HEK293 (cell line): ENCODE measurements around the gene RIPK4.

Source experiments
- CTCF ChIA-PET: fragments of 350-600 bp; formaldehyde crosslinking; extraction: SDS; loops from one replicate; lab custom pipeline; 2021; ENCODE audit warnings: antibody characterized with exemption; lab: Yijun Ruan, JAX
- POLR2A ChIA-PET: fragments of 300-600 bp; formaldehyde crosslinking; extraction: SDS; loops from one replicate; lab custom pipeline; 2020; ENCODE audit warnings: antibody characterized with exemption, inconsistent platforms; lab: Yijun Ruan, JAX
- H3K27ac ChIP-seq: fragments of 200-500 bp; sonication (Bioruptor generic); 2 replicates; pipeline ENCODE4 v1.5.1; 2014; ENCODE audit warnings: low read depth, low read length, control low read depth, inconsistent platforms; ENCODE audit errors: extremely low read depth
- H3K36me3 ChIP-seq, 2 experiments: fragments of 200-500 bp in 1 of 2; sonication (Bioruptor generic) in 1 of 2; 1 replicate in 1 of 2; 2 replicates in 1 of 2; pipeline ENCODE4 v1.5.1; 2014 to 2017; ENCODE audit warnings: inconsistent platforms in 2 of 2, low read length in 2 of 2; ENCODE audit not compliant: control insufficient read depth in 2 of 2, insufficient read depth in 1 of 2
- H3K4me1 ChIP-seq: fragments of 200-500 bp; sonication (Bioruptor generic); 2 replicates; pipeline ENCODE4 v1.5.1; 2014; ENCODE audit warnings: mild to moderate bottlenecking, low read length, inconsistent platforms; ENCODE audit not compliant: control insufficient read depth, insufficient read depth
- H3K4me3 ChIP-seq: 2 replicates; pipeline ENCODE4 v1.5.1; 2011; ENCODE audit warnings: low read depth, mild to moderate bottlenecking, control low read depth, low read length, moderate library complexity
- H3K9me3 ChIP-seq: fragments of 200-500 bp; sonication (Bioruptor generic); 2 replicates; pipeline ENCODE4 v1.5.1; 2014; ENCODE audit warnings: low read depth, low read length, inconsistent platforms; ENCODE audit not compliant: control insufficient read depth, insufficient read depth
- GLI4 ChIP-seq: fragments of 450-650 bp; formaldehyde crosslinking; IDR thresholded peaks from 2 replicates; pipeline ENCODE4 v1.5.1; 2016; ENCODE audit warnings: missing biosample characterization, missing genetic modification characterization
- GLIS1 ChIP-seq: fragments of 450-650 bp; formaldehyde crosslinking; IDR thresholded peaks from 2 replicates; pipeline ENCODE4 v1.5.1; 2016; ENCODE audit warnings: missing biosample characterization, missing genetic modification characterization
- GLIS2 ChIP-seq: fragments of 450-650 bp; formaldehyde crosslinking; IDR thresholded peaks from 2 replicates; pipeline ENCODE4 v1.5.1; 2016; ENCODE audit warnings: missing biosample characterization, missing genetic modification characterization
- KLF10 ChIP-seq: fragments of 450-650 bp; IDR thresholded peaks from 2 replicates; pipeline ENCODE4 v1.5.1; 2018; ENCODE audit warnings: missing biosample characterization, mild to moderate bottlenecking, missing genetic modification characterization
- ZBTB20 ChIP-seq: fragments of 450-650 bp; formaldehyde crosslinking; IDR thresholded peaks from 2 replicates; pipeline ENCODE4 v1.5.1; 2016; ENCODE audit warnings: missing biosample characterization, missing genetic modification characterization
- ZBTB21 ChIP-seq: fragments of 450-650 bp; formaldehyde crosslinking; IDR thresholded peaks from 2 replicates; pipeline ENCODE4 v1.5.1; 2017; ENCODE audit warnings: missing biosample characterization, missing genetic modification characterization
- ZFHX2 ChIP-seq: fragments of 450-650 bp; formaldehyde crosslinking; conservative IDR thresholded peaks from 2 replicates; pipeline ENCODE4 v1.5.1; 2016; ENCODE audit warnings: missing biosample characterization, missing genetic modification characterization
- ZFP37 ChIP-seq: fragments of 450-650 bp; formaldehyde crosslinking; IDR thresholded peaks from 2 replicates; pipeline ENCODE4 v1.5.1; 2016; ENCODE audit warnings: missing biosample characterization, missing genetic modification characterization
- ZIC2 ChIP-seq: fragments of 450-650 bp; formaldehyde crosslinking; IDR thresholded peaks from 2 replicates; pipeline ENCODE4 v1.5.1; 2016; ENCODE audit warnings: missing biosample characterization, missing genetic modification characterization
- ZNF214 ChIP-seq: fragments of 450-650 bp; formaldehyde crosslinking; IDR thresholded peaks from 2 replicates; pipeline ENCODE4 v1.5.1; 2017; ENCODE audit warnings: missing biosample characterization, mild to moderate bottlenecking, missing genetic modification characterization, borderline replicate concordance
- ZNF223 ChIP-seq: fragments of 450-650 bp; formaldehyde crosslinking; IDR thresholded peaks from 2 replicates; pipeline ENCODE4 v1.5.1; 2016; ENCODE audit warnings: missing biosample characterization, missing genetic modification characterization
- ZNF311 ChIP-seq: fragments of 450-650 bp; formaldehyde crosslinking; IDR thresholded peaks from 2 replicates; pipeline ENCODE4 v1.5.1; 2017; ENCODE audit warnings: missing biosample characterization, missing genetic modification characterization, borderline replicate concordance
- ZNF335 ChIP-seq: fragments of 450-650 bp; formaldehyde crosslinking; conservative IDR thresholded peaks from 2 replicates; pipeline ENCODE4 v1.5.1; 2016; ENCODE audit warnings: missing biosample characterization, missing genetic modification characterization
- ZNF354C ChIP-seq: fragments of 450-650 bp; formaldehyde crosslinking; IDR thresholded peaks from 2 replicates; pipeline ENCODE4 v1.5.1; 2016; ENCODE audit warnings: missing biosample characterization, missing genetic modification characterization, low read depth, borderline replicate concordance
- ZNF394 ChIP-seq: fragments of 450-650 bp; formaldehyde crosslinking; IDR thresholded peaks from 2 replicates; pipeline ENCODE4 v1.5.1; 2016; ENCODE audit warnings: missing biosample characterization, missing genetic modification characterization, mild to moderate bottlenecking, moderate library complexity, borderline replicate concordance
- ZNF473 ChIP-seq: fragments of 450-650 bp; formaldehyde crosslinking; IDR thresholded peaks from 2 replicates; pipeline ENCODE4 v1.5.1; 2017; ENCODE audit warnings: missing biosample characterization, missing genetic modification characterization
- ZNF561 ChIP-seq: fragments of 450-650 bp; IDR thresholded peaks from 2 replicates; pipeline ENCODE4 v1.5.1; 2018; ENCODE audit warnings: missing biosample characterization, missing genetic modification characterization, borderline replicate concordance
- ZNF600 ChIP-seq: fragments of 450-650 bp; formaldehyde crosslinking; IDR thresholded peaks from 2 replicates; pipeline ENCODE4 v1.5.1; 2016; ENCODE audit warnings: missing biosample characterization, missing genetic modification characterization
- ZNF701 ChIP-seq: fragments of 450-650 bp; formaldehyde crosslinking; IDR thresholded peaks from 2 replicates; pipeline ENCODE4 v1.5.1; 2016; ENCODE audit warnings: missing biosample characterization, missing genetic modification characterization
- ZNF747 ChIP-seq: fragments of 450-650 bp; formaldehyde crosslinking; IDR thresholded peaks from 2 replicates; pipeline ENCODE4 v1.5.1; 2016; ENCODE audit warnings: missing biosample characterization, missing genetic modification characterization
- ZNF768 ChIP-seq: fragments of 450-650 bp; formaldehyde crosslinking; IDR thresholded peaks from 2 replicates; pipeline ENCODE4 v1.5.1; 2018; ENCODE audit warnings: missing biosample characterization, mild to moderate bottlenecking, missing genetic modification characterization
- TF ChIP-seq, protein P1 (sequence below): fragments of 450-650 bp; formaldehyde crosslinking; IDR thresholded peaks from 2 replicates; pipeline ENCODE4 v1.5.1; 2016; ENCODE audit warnings: missing biosample characterization, missing genetic modification characterization
- TF ChIP-seq, protein P2 (sequence below): fragments of 450-650 bp; formaldehyde crosslinking; IDR thresholded peaks from 2 replicates; pipeline ENCODE4 v1.5.1; 2017; ENCODE audit warnings: missing biosample characterization, missing genetic modification characterization
- TF ChIP-seq, protein P3 (sequence below): fragments of 450-650 bp; formaldehyde crosslinking; IDR thresholded peaks from 2 replicates; pipeline ENCODE4 v1.5.1; 2016; ENCODE audit warnings: missing biosample characterization, missing genetic modification characterization
- TF ChIP-seq, protein P4 (sequence below): fragments of 450-650 bp; formaldehyde crosslinking; IDR thresholded peaks from 2 replicates; pipeline ENCODE4; 2016; ENCODE audit warnings: missing biosample characterization, missing genetic modification characterization
- TF ChIP-seq, protein P5 (sequence below): IDR thresholded peaks from 2 replicates; pipeline ENCODE4 v1.6.1; 2011; ENCODE audit warnings: mild to moderate bottlenecking, low read depth, low read length, borderline replicate concordance
- TF ChIP-seq, protein P6 (sequence below): fragments of 450-650 bp; formaldehyde crosslinking; IDR thresholded peaks from 2 replicates; pipeline ENCODE4 v1.5.0; 2017; ENCODE audit warnings: missing biosample characterization, missing genetic modification characterization, borderline replicate concordance

RIPK4 gene

DNA sequence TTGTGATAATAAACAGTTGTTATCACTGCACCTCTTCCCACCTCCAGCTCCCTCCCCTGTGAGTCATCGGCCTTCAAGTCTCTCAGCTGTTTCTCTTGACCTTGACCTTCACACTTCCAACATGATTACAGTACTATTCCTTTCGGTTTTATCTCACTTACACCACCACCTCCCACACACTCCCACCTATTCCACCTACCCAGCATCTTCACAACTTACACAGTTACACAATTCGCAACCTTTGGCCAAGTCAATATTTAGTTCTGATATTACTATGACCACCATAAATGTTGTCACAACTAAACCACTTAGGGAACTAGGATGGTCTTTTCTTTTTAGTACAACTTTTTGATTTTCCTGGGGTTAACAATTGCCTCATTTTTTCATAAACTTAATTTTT is 60.2 kb downstream of the RIPK4 start (continued):
- TF ChIP-seq, protein P1, sequence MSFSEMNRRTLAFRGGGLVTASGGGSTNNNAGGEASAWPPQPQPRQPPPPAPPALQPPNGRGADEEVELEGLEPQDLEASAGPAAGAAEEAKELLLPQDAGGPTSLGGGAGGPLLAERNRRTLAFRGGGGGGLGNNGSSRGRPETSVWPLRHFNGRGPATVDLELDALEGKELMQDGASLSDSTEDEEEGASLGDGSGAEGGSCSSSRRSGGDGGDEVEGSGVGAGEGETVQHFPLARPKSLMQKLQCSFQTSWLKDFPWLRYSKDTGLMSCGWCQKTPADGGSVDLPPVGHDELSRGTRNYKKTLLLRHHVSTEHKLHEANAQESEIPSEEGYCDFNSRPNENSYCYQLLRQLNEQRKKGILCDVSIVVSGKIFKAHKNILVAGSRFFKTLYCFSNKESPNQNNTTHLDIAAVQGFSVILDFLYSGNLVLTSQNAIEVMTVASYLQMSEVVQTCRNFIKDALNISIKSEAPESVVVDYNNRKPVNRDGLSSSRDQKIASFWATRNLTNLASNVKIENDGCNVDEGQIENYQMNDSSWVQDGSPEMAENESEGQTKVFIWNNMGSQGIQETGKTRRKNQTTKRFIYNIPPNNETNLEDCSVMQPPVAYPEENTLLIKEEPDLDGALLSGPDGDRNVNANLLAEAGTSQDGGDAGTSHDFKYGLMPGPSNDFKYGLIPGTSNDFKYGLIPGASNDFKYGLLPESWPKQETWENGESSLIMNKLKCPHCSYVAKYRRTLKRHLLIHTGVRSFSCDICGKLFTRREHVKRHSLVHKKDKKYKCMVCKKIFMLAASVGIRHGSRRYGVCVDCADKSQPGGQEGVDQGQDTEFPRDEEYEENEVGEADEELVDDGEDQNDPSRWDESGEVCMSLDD (tag by site-specific recombination): peak; percentile 27; the same call in 1 of the 2 replicates
- TF ChIP-seq, protein P2, sequence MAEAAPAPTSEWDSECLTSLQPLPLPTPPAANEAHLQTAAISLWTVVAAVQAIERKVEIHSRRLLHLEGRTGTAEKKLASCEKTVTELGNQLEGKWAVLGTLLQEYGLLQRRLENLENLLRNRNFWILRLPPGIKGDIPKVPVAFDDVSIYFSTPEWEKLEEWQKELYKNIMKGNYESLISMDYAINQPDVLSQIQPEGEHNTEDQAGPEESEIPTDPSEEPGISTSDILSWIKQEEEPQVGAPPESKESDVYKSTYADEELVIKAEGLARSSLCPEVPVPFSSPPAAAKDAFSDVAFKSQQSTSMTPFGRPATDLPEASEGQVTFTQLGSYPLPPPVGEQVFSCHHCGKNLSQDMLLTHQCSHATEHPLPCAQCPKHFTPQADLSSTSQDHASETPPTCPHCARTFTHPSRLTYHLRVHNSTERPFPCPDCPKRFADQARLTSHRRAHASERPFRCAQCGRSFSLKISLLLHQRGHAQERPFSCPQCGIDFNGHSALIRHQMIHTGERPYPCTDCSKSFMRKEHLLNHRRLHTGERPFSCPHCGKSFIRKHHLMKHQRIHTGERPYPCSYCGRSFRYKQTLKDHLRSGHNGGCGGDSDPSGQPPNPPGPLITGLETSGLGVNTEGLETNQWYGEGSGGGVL: peak; percentile 93
- TF ChIP-seq ZNF394 (tag by site-specific recombination) (peak; percentile 62), ZNF600 (peak; percentile 62), ZNF701 (tag by site-specific recombination) (no peak), ZNF311 (0 out of 2 replicates have a peak, but pooled peaks have one; percentile 63), ZFHX2 (peak; percentile 100), KLF10 (tag by site-specific recombination) (no peak), ZIC2 (tag by site-specific recombination) (peak; percentile 37; the same call in 1 of the 2 replicates), ZFP37 (tag by site-specific recombination) (no peak), ZBTB20 (tag by site-specific recombination) (no peak)
- TF ChIP-seq, protein P3, sequence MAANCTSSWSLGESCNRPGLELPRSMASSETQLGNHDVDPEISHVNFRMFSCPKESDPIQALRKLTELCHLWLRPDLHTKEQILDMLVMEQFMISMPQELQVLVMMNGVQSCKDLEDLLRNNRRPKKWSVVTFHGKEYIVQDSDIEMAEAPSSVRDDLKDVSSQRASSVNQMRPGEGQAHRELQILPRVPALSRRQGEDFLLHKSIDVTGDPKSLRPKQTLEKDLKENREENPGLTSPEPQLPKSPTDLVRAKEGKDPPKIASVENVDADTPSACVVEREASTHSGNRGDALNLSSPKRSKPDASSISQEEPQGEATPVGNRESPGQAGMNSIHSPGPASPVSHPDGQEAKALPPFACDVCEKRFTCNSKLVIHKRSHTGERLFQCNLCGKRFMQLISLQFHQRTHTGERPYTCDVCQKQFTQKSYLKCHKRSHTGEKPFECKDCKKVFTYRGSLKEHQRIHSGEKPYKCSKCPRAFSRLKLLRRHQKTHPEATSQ (tag by site-specific recombination): 0 out of 2 replicates have a peak, but pooled peaks have one; percentile 43
- TF ChIP-seq, protein P4, sequence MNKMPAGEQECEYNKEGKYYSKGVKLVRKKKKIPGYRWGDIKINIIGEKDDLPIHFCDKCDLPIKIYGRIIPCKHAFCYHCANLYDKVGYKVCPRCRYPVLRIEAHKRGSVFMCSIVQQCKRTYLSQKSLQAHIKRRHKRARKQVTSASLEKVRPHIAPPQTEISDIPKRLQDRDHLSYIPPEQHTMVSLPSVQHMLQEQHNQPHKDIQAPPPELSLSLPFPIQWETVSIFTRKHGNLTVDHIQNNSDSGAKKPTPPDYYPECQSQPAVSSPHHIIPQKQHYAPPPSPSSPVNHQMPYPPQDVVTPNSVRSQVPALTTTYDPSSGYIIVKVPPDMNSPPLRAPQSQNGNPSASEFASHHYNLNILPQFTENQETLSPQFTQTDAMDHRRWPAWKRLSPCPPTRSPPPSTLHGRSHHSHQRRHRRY: no peak

DNA sequence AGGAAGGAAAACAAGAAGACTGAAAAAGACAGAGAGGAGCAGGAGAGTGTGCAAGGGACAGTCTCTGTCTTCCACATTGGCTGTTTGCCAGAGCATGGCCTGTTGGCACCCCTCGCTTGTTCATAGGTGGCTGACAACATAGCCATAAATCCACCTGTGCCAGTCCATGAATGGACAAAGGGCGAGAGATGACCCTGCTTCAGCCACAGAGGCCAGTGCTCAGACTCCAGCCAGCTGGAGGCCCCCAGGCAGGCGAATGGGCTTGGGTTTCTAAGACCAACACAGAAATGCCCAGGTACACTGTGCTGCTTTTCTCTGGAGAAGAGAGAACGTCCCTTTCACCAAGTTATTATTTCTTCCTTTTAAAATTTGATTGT is 60.6 kb downstream of the RIPK4 start:
- Histone ChIP-seq H3K4me1 (peaks cover 5% of the 10 kb centered on the region; the same call in 1 of the 2 replicates), H3K27ac (no peak overlapping the region; the same call in 1 of the 2 replicates), H3K4me3 (no peak overlapping the region), H3K36me3 (no peaks in the 10 kb centered on the region), H3K9me3 (no peaks in the 10 kb centered on the region)
- CTCF ChIA-PET: no interaction called here
- POLR2A ChIA-PET: no interaction called here
- no peak for TF ChIP-seq ZIC2 (tag by site-specific recombination)
- TF ChIP-seq, protein P5, sequence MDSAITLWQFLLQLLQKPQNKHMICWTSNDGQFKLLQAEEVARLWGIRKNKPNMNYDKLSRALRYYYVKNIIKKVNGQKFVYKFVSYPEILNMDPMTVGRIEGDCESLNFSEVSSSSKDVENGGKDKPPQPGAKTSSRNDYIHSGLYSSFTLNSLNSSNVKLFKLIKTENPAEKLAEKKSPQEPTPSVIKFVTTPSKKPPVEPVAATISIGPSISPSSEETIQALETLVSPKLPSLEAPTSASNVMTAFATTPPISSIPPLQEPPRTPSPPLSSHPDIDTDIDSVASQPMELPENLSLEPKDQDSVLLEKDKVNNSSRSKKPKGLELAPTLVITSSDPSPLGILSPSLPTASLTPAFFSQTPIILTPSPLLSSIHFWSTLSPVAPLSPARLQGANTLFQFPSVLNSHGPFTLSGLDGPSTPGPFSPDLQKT: no peak
- no peak for TF ChIP-seq GLI4 (tag by site-specific recombination)
- TF ChIP-seq ZNF561: no peak
- no peak for TF ChIP-seq ZBTB21 (tag by site-specific recombination)
- TF ChIP-seq ZNF335 (tag by site-specific recombination): no peak
- TF ChIP-seq ZNF354C: no peak
- no peak for TF ChIP-seq ZNF223
- no peak for TF ChIP-seq ZNF311
- TF ChIP-seq, protein P6, sequence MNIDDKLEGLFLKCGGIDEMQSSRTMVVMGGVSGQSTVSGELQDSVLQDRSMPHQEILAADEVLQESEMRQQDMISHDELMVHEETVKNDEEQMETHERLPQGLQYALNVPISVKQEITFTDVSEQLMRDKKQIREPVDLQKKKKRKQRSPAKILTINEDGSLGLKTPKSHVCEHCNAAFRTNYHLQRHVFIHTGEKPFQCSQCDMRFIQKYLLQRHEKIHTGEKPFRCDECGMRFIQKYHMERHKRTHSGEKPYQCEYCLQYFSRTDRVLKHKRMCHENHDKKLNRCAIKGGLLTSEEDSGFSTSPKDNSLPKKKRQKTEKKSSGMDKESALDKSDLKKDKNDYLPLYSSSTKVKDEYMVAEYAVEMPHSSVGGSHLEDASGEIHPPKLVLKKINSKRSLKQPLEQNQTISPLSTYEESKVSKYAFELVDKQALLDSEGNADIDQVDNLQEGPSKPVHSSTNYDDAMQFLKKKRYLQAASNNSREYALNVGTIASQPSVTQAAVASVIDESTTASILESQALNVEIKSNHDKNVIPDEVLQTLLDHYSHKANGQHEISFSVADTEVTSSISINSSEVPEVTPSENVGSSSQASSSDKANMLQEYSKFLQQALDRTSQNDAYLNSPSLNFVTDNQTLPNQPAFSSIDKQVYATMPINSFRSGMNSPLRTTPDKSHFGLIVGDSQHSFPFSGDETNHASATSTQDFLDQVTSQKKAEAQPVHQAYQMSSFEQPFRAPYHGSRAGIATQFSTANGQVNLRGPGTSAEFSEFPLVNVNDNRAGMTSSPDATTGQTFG (tag by site-specific recombination): no peak
- no peak for TF ChIP-seq ZNF473
- TF ChIP-seq ZNF747 (tag by site-specific recombination): no peak
- no peak for TF ChIP-seq ZNF214 (tag by site-specific recombination)
- TF ChIP-seq GLIS2 (tag by site-specific recombination): no peak
- TF ChIP-seq ZNF768 (tag by site-specific recombination): no peak
- no peak for TF ChIP-seq GLIS1 (tag by site-specific recombination)
